Fibroblast of the aortic adventitia (primary cell): ENCODE data around the gene TIMM13. TPM values are rescaled to one million over a fixed set of nuclear protein-coding genes. Genes with fewer than 3 reads are reported as not detected.

Source experiments
- DNase-seq: peaks from one replicate; pipeline ENCODE4 v3.0.0-alpha.2; 2010; ENCODE audit warnings: low read depth
- H3K4me3 ChIP-seq: 2 replicates; pipeline ENCODE4 v1.5.1; 2011; ENCODE audit warnings: low read depth, mild to moderate bottlenecking, control low read depth, low read length, moderate library complexity
- total RNA-seq: library from RNA; depleted of rRNA; stranded (reverse); fragments of >200 nt; gene quantifications from 2 replicates; pipeline ENCODE4 v1.2.3, GENCODE V29; 2012; ENCODE audit warnings: low replicate concordance
- TF ChIP-seq, protein P1 (sequence below): IDR thresholded peaks from 2 replicates; pipeline ENCODE4 v1.5.1; 2011; ENCODE audit warnings: mild to moderate bottlenecking, low read length, control low read depth, inconsistent platforms; ENCODE audit not compliant: insufficient read depth

Gene TIMM13
- total RNA-seq, 1 donor = 33.1 TPM

GRCh38 chr19:2387367-2388288 lies 39.8 kb downstream of the TIMM13 start:
- no peak overlapping the region for H3K4me3 ChIP-seq
- TF ChIP-seq, protein P1, sequence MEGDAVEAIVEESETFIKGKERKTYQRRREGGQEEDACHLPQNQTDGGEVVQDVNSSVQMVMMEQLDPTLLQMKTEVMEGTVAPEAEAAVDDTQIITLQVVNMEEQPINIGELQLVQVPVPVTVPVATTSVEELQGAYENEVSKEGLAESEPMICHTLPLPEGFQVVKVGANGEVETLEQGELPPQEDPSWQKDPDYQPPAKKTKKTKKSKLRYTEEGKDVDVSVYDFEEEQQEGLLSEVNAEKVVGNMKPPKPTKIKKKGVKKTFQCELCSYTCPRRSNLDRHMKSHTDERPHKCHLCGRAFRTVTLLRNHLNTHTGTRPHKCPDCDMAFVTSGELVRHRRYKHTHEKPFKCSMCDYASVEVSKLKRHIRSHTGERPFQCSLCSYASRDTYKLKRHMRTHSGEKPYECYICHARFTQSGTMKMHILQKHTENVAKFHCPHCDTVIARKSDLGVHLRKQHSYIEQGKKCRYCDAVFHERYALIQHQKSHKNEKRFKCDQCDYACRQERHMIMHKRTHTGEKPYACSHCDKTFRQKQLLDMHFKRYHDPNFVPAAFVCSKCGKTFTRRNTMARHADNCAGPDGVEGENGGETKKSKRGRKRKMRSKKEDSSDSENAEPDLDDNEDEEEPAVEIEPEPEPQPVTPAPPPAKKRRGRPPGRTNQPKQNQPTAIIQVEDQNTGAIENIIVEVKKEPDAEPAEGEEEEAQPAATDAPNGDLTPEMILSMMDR = no peak

GRCh38 chr19:2385053-2385721 lies 42.2 kb downstream of the TIMM13 start:
- DNase-seq = peak; percentile 63
- H3K4me3 ChIP-seq = peak overlapping the region; percentile 28
- TF ChIP-seq, protein P1 = no peak

More at GRCh38 chr19:2387367-2388288, 39.8 kb downstream of the TIMM13 start:
- no peak for DNase-seq

- TF ChIP-seq, protein P1 = no peak
- no peak overlapping the region for H3K4me3 ChIP-seq
- no peak for DNase-seq
These were observed 44.7 kb downstream of the TIMM13 start for GRCh38 chr19:2382530-2383222.

- peak; percentile 21 for DNase-seq
- H3K4me3 ChIP-seq = no peak overlapping the region
- TF ChIP-seq, protein P1 = no peak
These were observed 46.1 kb downstream of the TIMM13 start for GRCh38 chr19:2381148-2381820.

- no peak overlapping the region for H3K4me3 ChIP-seq
- TF ChIP-seq, protein P1 = no peak
- no peak for DNase-seq
These were observed 46.8 kb downstream of the TIMM13 start for GRCh38 chr19:2380567-2380966.
